Hematopoietic multipotent progenitor cell treated with erythropoietin and hydrocortisone succinate and interleukin-3 and kit ligand, for 15 days (in vitro differentiated cells): ENCODE results near the gene CRYGA.
"Not testable (repeated sequence)": the region's sequence is repeated elsewhere in the genome, so short reads cannot be mapped to it uniquely, and the experiment has no call there.

Experiments used
- DNase-seq: peaks from one replicate; pipeline ENCODE4 v3.0.0-alpha.2; 2015; ENCODE audit warnings: low spot score

Gene CRYGA

DNA sequence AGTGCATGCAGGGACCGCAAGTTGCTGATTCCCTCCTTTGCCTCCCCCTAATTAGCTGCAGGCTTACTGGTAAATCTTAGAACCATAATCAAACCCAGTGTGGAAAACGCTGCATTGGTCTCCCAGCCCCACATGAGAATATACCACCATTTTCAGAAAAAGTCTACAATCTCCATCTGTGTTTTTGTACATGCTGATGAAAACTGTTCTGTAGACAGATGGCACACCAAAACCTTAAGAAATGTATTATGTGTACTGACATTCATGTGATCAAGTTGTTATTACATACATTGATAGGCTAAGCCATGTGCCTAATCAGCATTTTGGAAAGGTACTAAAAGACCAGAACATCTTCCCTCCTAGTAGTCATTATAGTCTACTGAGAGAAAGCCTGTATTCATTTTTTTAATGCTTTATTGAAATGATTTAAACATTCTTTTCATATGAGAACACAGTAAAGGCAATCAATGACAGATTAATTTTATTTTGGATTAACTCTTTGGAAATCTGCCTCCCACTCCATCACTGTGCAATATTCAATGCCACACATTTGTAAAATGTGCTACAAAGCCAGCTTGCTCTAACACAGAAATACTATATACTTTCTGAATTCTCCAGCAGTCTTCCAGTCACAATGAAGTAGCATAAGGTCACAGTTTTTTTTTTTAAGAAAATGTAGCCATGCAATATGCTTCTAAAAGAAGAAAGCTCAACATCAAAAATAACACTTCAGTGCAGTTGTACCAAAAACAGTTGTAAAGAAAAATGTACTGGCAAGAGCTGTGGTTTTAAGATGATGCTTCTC lies 1.8 kb upstream of the CRYGA start:
- DNase-seq, result no peak

DNA sequence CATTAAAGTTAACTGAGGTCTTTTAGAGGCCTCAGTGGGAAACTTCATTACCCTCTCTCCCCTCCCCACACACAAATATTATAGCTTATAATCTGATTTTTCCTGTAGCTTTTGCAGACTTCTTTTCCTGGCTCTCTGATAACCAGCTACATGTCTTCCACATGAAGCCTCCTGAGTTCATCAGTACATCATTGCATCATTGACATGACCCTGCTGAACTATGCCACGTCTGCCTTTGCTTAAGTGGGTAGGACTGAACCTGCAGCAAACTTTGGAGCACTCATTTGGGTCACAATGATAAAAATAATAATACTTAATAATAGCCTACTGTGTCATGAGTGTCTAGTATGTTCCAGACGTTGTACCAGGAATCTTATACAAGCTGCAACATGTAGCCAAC lies 7.0 kb downstream of the CRYGA start:
- DNase-seq, result no peak

- no peak for DNase-seq
Measured at GRCh38 chr2:208153156-208153555, 10.2 kb downstream of the CRYGA start.

GRCh38 chr2:208150956-208151355 lies 12.4 kb downstream of the CRYGA start:
- DNase-seq, result no peak

DNA sequence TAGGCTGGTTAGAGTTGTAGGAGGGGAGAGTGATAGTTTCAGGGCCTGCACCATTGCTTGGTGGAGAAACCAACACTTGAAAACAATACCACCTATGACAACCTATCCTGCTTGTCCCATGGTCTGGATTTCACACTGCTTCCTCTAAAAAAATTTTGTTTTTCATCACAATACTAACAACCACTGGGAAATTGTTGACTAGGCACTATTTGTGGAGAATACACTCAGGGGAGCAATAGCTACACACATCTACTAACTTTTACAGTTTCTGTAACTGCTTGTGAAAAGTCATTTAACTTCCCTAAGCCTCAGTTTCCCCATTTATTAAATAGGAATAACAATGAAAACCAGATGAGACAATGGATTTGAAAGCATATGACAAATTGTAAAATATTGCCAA lies 13.3 kb downstream of the CRYGA start:
- no peak for DNase-seq

DNA sequence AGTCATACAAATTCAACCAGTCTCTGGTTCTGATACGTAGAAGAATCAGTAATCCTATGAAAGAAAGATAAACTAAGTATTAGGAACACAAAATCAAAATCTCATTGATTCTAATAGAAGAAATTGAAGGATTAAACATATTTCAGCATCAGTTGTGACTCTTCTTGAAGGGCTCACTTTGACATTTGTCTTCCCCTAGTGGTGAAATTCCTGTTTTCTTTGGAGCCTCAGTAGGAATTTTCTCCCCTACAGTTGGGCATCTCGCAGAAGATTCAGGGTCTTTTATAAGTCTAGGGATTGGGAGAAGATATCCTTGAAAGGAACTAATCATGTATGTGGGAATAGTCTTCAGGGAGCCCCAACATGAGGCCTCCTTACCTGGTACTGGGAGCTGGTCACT lies 14.6 kb downstream of the CRYGA start:
- DNase-seq, result no peak

- DNase-seq, result no peak
Measured at GRCh38 chr2:208147759-208148158, 15.6 kb downstream of the CRYGA start.

DNA sequence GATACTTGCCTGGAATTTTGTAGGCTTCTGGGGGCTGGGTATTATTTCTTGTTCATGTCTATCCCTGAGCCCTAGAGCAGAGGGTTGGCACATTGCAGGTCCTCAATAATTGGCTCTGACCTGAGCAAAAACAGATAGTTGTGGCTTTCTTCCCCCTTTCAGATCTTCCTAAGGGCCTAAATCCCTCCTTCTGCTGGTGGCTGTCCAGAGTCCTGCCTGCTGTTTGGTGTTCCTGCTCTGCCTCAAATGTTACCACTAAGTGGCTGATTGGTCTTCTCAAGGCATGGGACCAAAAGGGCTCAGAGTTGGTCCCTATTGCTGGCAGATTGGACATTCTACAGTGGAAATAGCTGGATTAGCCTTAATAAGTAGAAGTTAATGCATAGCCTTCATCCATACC lies 16.4 kb downstream of the CRYGA start:
- no peak for DNase-seq

GRCh38 chr2:208146006-208146405 lies 17.4 kb downstream of the CRYGA start, which contains the start of gene CRYGB:
Gene CRYGB, minus strand, starts transcription at chr2:208146158. Its CDS starts 38 bp downstream, at chr2:208146120.
- no peak for DNase-seq

GRCh38 chr2:208142925-208143799 lies 20.2 kb downstream of the CRYGA start:
- no peak for DNase-seq

DNA sequence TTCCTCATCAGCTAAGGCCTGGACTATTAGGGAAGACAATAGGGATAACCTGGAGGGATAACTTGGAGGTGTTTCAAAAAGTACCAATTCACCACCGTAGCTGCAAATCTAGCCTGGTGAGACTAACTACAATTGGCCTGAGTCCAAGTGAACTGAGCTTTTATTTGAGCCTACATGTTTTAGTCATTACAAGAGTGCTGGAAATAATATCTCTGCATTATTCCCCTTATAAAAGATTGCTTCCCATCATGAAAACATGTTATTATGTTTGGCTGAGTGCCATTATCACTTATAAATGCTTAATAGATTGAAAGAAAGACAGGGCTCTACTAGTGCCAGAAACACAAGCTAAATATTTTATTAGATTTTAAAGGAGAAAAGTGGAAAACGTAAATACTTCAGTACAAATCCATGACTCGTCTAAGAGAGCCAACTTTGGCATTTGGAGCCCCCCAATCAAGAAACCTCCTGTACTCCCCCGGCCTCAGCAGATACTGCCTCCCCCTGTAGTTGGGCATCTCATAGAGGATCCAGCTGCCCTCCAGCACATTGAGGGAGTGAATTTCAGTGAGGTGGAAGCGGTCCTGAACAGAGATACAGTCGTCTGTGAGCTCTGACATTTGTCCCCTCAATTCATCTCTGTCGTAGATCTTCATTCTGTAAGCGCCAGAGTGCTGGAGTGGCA lies 21.0 kb downstream of the CRYGA start:
- no peak for DNase-seq

- no peak for DNase-seq
Measured at GRCh38 chr2:208139447-208139846, 23.9 kb downstream of the CRYGA start.

GRCh38 chr2:208138334-208138733 lies 25.1 kb downstream of the CRYGA start:
- not testable (repeated sequence) for DNase-seq

- no peak for DNase-seq
Measured at GRCh38 chr2:208136716-208137094, 26.7 kb downstream of the CRYGA start.

- no peak for DNase-seq
Measured at GRCh38 chr2:208135794-208136715, 27.3 kb downstream of the CRYGA start.

GRCh38 chr2:208134928-208135586 lies 28.3 kb downstream of the CRYGA start:
- DNase-seq, result no peak

DNA sequence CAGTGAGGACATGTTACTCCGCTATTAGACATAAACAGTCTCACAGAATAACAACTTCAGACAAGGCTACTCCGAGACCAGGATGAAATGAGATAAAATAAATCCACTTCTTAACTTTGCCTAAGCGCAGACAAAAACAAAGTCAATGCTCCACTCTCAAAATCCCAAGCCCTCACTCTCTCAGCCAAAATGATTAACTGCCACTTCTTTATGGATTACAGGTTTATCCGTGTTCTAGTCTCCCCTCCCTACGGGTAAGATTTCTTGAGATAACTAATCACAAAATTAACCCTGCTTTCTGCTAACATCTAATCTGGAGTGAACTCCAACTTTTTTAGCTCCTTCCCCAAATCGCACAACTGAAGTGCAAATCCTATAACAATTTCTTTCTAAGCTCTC lies 32.7 kb downstream of the CRYGA start:
- no peak for DNase-seq

DNA sequence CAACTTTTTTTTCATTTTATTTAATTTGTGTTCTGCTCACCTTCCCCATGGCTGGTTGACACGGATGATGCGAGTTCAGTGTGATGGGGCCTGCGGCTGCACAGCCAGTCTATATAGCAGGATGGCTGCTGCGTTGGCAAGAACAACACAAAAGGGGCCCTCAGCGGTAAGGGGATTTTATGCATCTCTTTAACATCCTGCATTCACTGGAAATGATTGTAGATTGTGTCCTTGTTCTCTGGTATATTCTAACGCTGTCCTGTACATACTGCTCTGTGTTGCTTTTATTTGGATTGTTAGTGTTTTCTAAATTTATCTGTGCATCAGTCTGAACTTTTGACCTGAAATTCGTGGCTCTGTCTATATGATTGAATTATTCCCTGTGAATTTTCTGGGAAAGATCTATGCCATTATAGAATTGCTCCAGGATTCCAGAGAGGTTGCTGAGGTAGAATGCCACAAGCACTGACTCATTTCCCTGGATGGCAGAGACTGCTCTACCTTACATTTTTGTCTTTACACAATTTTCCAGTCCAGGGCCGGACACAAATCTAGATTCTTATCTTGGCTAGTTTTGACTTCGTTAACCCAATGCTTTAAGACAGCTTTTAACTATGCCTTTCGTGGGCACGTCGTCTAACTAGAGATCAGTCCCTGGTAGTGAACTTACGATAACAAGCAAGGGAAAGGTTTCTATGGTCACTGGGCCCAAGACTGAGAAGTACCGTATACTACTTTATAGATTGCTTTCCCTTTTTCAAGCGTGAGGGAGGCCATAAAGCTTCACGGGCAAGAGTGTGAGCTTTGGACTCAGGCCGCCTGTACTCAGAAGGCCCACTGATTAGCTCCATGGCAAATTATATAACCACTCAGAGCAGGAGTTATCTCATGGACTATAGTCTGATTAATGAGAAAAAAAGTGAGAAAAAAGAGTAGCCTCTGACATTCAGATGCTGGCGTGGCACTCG lies 33.4 kb downstream of the CRYGA start, which contains the start of gene CRYGC:
TSS of gene CRYGC (minus strand) at position 85 of the 968 bp plus-strand sequence. CDS start at position 49, 36 bp downstream.
- no peak for DNase-seq

GRCh38 chr2:208128136-208128535 lies 35.3 kb downstream of the CRYGA start:
- no peak for DNase-seq

DNA sequence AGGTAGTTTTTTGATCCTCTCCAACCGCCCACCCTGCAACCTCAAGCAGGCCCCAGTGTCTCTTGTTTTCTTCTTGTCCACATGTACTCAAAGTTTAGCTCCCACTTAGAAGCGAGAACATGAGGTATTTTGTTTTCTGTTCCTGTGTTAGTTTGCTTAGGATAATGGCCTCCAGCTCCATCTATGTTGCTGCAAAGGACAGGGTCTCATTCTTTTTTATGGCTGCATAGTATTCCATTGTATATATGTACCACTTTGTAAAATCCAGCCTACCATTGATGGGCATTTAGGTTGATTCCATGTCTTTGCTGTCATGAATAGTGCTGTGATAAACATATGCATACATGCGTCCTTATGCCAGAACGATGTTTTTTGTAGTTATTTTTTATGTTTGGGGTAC lies 36.3 kb downstream of the CRYGA start:
- DNase-seq, result no peak
